A673 (cell line): ENCODE data around the gene GSTA1. TPM values are rescaled to one million over a fixed set of nuclear protein-coding genes. Genes with fewer than 3 reads are reported as not detected.
"Not testable (repeated sequence)": the region's sequence is repeated elsewhere in the genome, so short reads cannot be mapped to it uniquely, and the experiment has no call there.

Source experiments
- BruUV-seq: library from RNA; stranded (reverse); fragments of 400-500 nt; replicated peaks from 2 replicates; lab custom pipeline; 2021; lab: Mats Ljungman, UMichigan
- CTCF ChIA-PET: fragments of 300-600 bp; sonication (Branson Sonifier 250); formaldehyde crosslinking; loops from one replicate; lab custom pipeline; 2022; ENCODE audit warnings: antibody characterized with exemption; lab: Charles Lee
- POLR2A ChIA-PET: fragments of 300-600 bp; sonication (Branson Sonifier 250); formaldehyde crosslinking; loops from one replicate; lab custom pipeline; 2022; ENCODE audit warnings: antibody characterized with exemption; ENCODE audit not compliant: low non-redundant PET; lab: Charles Lee
- DNase-seq: peaks from one replicate; pipeline ENCODE4 v3.0.0-alpha.2; 2015; ENCODE audit warnings: low spot score
- H3K27ac ChIP-seq: fragments of 200-600 bp; sonication (generic); 2 replicates; pipeline ENCODE4 v1.5.1; 2016; ENCODE audit warnings: mixed run types, low read depth, mild to moderate bottlenecking, mixed read lengths, antibody characterized with exemption, low read length; ENCODE audit not compliant: poor library complexity, severe bottlenecking
- H3K27me3 ChIP-seq: fragments of 200-600 bp; sonication (generic); replicated peaks from 2 replicates; pipeline ENCODE4 v1.6.1; 2017; ENCODE audit warnings: mixed run types, low read depth, mild to moderate bottlenecking, mixed read lengths, antibody characterized with exemption, low read length; ENCODE audit not compliant: insufficient read depth, poor library complexity
- H3K36me3 ChIP-seq: fragments of 200-600 bp; sonication (generic); 2 replicates; pipeline ENCODE4 v1.6.1; 2016; ENCODE audit warnings: mixed run types, mild to moderate bottlenecking, mixed read lengths, antibody characterized with exemption, low read length; ENCODE audit not compliant: insufficient read depth, poor library complexity, severe bottlenecking
- H3K4me1 ChIP-seq: fragments of 200-600 bp; sonication (generic); 2 replicates; pipeline ENCODE4 v1.6.1; 2017; ENCODE audit warnings: mixed run types, mild to moderate bottlenecking, mixed read lengths, antibody characterized with exemption, low read length; ENCODE audit not compliant: insufficient read depth, poor library complexity, severe bottlenecking
- H3K4me3 ChIP-seq: fragments of 200-600 bp; sonication (generic); 2 replicates; pipeline ENCODE4 v1.5.1; 2016; ENCODE audit warnings: low read depth, mixed run types, mild to moderate bottlenecking, mixed read lengths, low read length; ENCODE audit not compliant: poor library complexity, severe bottlenecking
- H3K9me3 ChIP-seq: fragments of 200-600 bp; sonication (generic); 2 replicates; pipeline ENCODE4 v1.6.1; 2016; ENCODE audit warnings: mixed run types, low read depth, mild to moderate bottlenecking, mixed read lengths, antibody characterized with exemption, low read length; ENCODE audit not compliant: poor library complexity, severe bottlenecking
- CTCF ChIP-seq: fragments of 300-800, 200-600 bp; sonication (generic); conservative IDR thresholded peaks from 2 replicates; pipeline ENCODE4 v1.5.1; 2017; ENCODE audit warnings: low read depth, mild to moderate bottlenecking, antibody characterized with exemption, low read length, moderate library complexity, mixed read lengths
- EZH2 ChIP-seq: fragments of 200-600 bp; sonication (generic); IDR thresholded peaks from 2 replicates; pipeline ENCODE4 v1.6.1; 2017; ENCODE audit warnings: borderline replicate concordance, low read depth, mild to moderate bottlenecking, mixed read lengths, antibody characterized with exemption, low read length; ENCODE audit not compliant: poor library complexity, severe bottlenecking
- intact Hi-C: fragments of 100-400 bp; cut with micrococcal nuclease; formaldehyde crosslinking; loops from one replicate; pipeline ENCODE4 v1.10.0; 2022; ENCODE audit not compliant: unreplicated experiment
- total RNA-seq: library from RNA; stranded (reverse); gene quantifications from 2 replicates; pipeline ENCODE4 v1.2.3, GENCODE V29; 2021

Gene GSTA1
- total RNA-seq, 1 experiment from 2014 or later, result not detected

- no peak for TF ChIP-seq CTCF
- TF ChIP-seq EZH2, result no peak
- H3K27me3 ChIP-seq, result no peaks in the 10 kb centered on the region
- CTCF ChIA-PET, result no interaction called here
- POLR2A ChIA-PET, result no interaction called here
- DNase-seq, result no peak
- intact Hi-C loops, result no loop called here
- H3K9me3 ChIP-seq, result no peaks in the 10 kb centered on the region
- H3K4me3 ChIP-seq, result no peak overlapping the region
- H3K4me1 ChIP-seq, result no peaks in the 10 kb centered on the region
- H3K36me3 ChIP-seq, result no peaks in the 10 kb centered on the region
- H3K27ac ChIP-seq, result no peak overlapping the region
- BruUV-seq, result no TSS peak
These were observed 44.5 kb downstream of the GSTA1 start for GRCh38 chr6:52759085-52759484.

GRCh38 chr6:52757651-52758338 lies 45.8 kb downstream of the GSTA1 start:
- CTCF ChIA-PET, H3K27ac ChIP-seq, intact Hi-C loops, DNase-seq, BruUV-seq, H3K9me3 ChIP-seq, H3K27me3 ChIP-seq, H3K4me1 ChIP-seq, H3K36me3 ChIP-seq, POLR2A ChIA-PET, H3K4me3 ChIP-seq: not testable (repeated sequence)

DNA sequence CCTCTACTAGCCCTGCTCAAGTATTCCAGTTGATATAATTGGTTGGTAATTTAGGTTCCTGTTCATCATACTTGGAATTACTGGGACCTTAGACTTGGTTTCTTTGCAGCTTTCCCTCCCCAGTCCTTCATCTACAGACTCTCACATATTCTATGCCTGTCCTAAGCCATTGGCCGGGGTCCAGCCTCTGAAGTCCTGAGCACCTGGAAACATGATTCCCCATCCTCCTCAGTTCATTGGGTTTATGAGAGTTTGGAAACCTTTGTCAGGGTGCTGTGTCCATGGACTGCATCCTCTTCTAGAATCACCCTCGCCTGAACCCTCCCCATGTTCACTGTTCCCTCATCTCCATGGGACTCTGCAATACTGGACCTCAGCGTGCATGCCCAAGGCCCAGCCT lies 49.2 kb downstream of the GSTA1 start:
- BruUV-seq, result no TSS peak
- Histone ChIP-seq H3K36me3 (no peaks in the 10 kb centered on the region), H3K4me3 (no peak overlapping the region), H3K9me3 (no peaks in the 10 kb centered on the region), H3K4me1 (no peaks in the 10 kb centered on the region), H3K27me3 (no peaks in the 10 kb centered on the region), H3K27ac (no peak overlapping the region)
- no peak for DNase-seq
- ChIA-PET CTCF (no interaction called here), POLR2A (no interaction called here)
- no peak for TF ChIP-seq CTCF
- no peak for TF ChIP-seq EZH2
- intact Hi-C loops, result no loop called here

- H3K36me3 ChIP-seq, CTCF ChIA-PET, intact Hi-C loops, H3K9me3 ChIP-seq, DNase-seq, H3K27ac ChIP-seq, H3K27me3 ChIP-seq, H3K4me3 ChIP-seq, BruUV-seq, H3K4me1 ChIP-seq, POLR2A ChIA-PET: not testable (repeated sequence)
These were observed 50.5 kb downstream of the GSTA1 start for GRCh38 chr6:52753137-52753536.
